Hepatocyte (in vitro differentiated cells): ENCODE results near the gene TNFSF15. TPM values are rescaled to one million over a fixed set of nuclear protein-coding genes. Genes with fewer than 3 reads are reported as not detected.

Source experiments
- DNase-seq: peaks from one replicate; pipeline ENCODE4 v3.0.0-alpha.2; 2016; ENCODE audit warnings: low spot score
- H2AFZ ChIP-seq: fragments of 200-600 bp; sonication (generic); 2 replicates; pipeline ENCODE4 v1.6.0; 2016; ENCODE audit warnings: antibody characterized with exemption, mild to moderate bottlenecking
- H3K27ac ChIP-seq: fragments of 200-600 bp; sonication (generic); 2 replicates; pipeline ENCODE4 v1.5.1; 2016; ENCODE audit warnings: mild to moderate bottlenecking
- H3K27me3 ChIP-seq: fragments of 200-600 bp; sonication (generic); 2 replicates; pipeline ENCODE4 v1.6.1; 2016
- H3K36me3 ChIP-seq: fragments of 200-600 bp; sonication (generic); replicated peaks from 2 replicates; pipeline ENCODE4 v1.5.1; 2016; ENCODE audit warnings: low read depth; ENCODE audit not compliant: insufficient read depth
- H3K4me1 ChIP-seq: fragments of 200-600 bp; sonication (generic); 2 replicates; pipeline ENCODE4 v1.5.1; 2016; ENCODE audit warnings: mild to moderate bottlenecking, moderate library complexity; ENCODE audit not compliant: insufficient read depth
- H3K4me2 ChIP-seq: fragments of 200-600 bp; sonication (generic); 2 replicates; pipeline ENCODE4 v1.6.0; 2016
- H3K4me3 ChIP-seq: fragments of 200-600 bp; sonication (generic); 2 replicates; pipeline ENCODE4 v1.5.1; 2016; ENCODE audit warnings: mild to moderate bottlenecking
- H3K79me2 ChIP-seq: fragments of 200-600 bp; sonication (generic); 2 replicates; pipeline ENCODE4 v1.6.0; 2017; ENCODE audit warnings: mild to moderate bottlenecking
- H3K9me2 ChIP-seq: fragments of 200-600 bp; sonication (generic); replicated peaks from 2 replicates; pipeline ENCODE4 v1.6.0; 2017; ENCODE audit warnings: mild to moderate bottlenecking; ENCODE audit not compliant: insufficient read depth
- H3K9me3 ChIP-seq: fragments of 200-600 bp; sonication (generic); 2 replicates; pipeline ENCODE4 v1.5.1; 2016; ENCODE audit warnings: low read depth, mild to moderate bottlenecking
- H4K20me1 ChIP-seq: fragments of 200-600 bp; sonication (generic); 2 replicates; pipeline ENCODE4 v1.6.0; 2016; ENCODE audit warnings: mild to moderate bottlenecking; ENCODE audit not compliant: insufficient read depth, poor library complexity, severe bottlenecking
- CTCF ChIP-seq: fragments of 200-600 bp; sonication (generic); IDR thresholded peaks from 2 replicates; pipeline ENCODE4 v1.5.1; 2016; ENCODE audit warnings: antibody characterized with exemption, mild to moderate bottlenecking; ENCODE audit not compliant: poor library complexity
- EZH2 ChIP-seq: fragments of 200-600 bp; sonication (generic); IDR thresholded peaks from 2 replicates; pipeline ENCODE4 v1.6.1; 2016; ENCODE audit warnings: antibody characterized with exemption, mild to moderate bottlenecking, borderline replicate concordance
- EZH2phosphoT487 ChIP-seq: fragments of 200-600 bp; sonication (generic); IDR thresholded peaks from one replicate; pipeline ENCODE4 v1.6.1; 2018; ENCODE audit warnings: antibody characterized with exemption, mild to moderate bottlenecking, low read depth, moderate library complexity; ENCODE audit not compliant: unreplicated experiment, severe bottlenecking
- WGBS: methylation state at CpG from one replicate; pipeline ENCODE4 v1.1.6; 2016; ENCODE audit warnings: low lambda C conversion rate; ENCODE audit errors: missing lambda C conversion rate; 5-methylcytosine and 5-hydroxymethylcytosine counted together
- polyA plus RNA-seq: library from polyadenylated mRNA; unstranded; fragments of >200 nt; fragmentation: Nextera tagmentation; extraction: Ambion mirVana; gene quantifications from 2 replicates; pipeline ENCODE4 v1.2.1, GENCODE V29; 2016
- total RNA-seq: library from RNA; depleted of rRNA; stranded (reverse); fragments of >200 nt; gene quantifications from 2 replicates; pipeline ENCODE4 v1.2.3, GENCODE V29; 2014

Gene TNFSF15
- total and polyA plus RNA-seq, 2 experiments from 2014 or later, result 3.3 to 8.5 TPM

- H2AFZ ChIP-seq, result no peak overlapping the region
- no peak for DNase-seq
- 52% methylated on average over 4 of the region's 4 CpGs for WGBS
- H3K36me3 ChIP-seq, result no peaks in the 10 kb centered on the region
- no peak for TF ChIP-seq EZH2
- no peak for TF ChIP-seq EZH2phosphoT487
- no peak for TF ChIP-seq CTCF
- no peak overlapping the region for H3K4me3 ChIP-seq
- H3K9me2 ChIP-seq, result no peaks in the 10 kb centered on the region
- H3K4me2 ChIP-seq, result no peak overlapping the region
- no peaks in the 10 kb centered on the region for H3K4me1 ChIP-seq
- H3K27ac ChIP-seq, result no peak overlapping the region
- no peaks in the 10 kb centered on the region for H3K9me3 ChIP-seq
- H3K27me3 ChIP-seq, result no peaks in the 10 kb centered on the region
- H4K20me1 ChIP-seq, result no peaks in the 10 kb centered on the region
- no peaks in the 10 kb centered on the region for H3K79me2 ChIP-seq
Observed at GRCh38 chr9:114825126-114825795, 19.4 kb upstream of the TNFSF15 start.

- H4K20me1 ChIP-seq, result no peaks in the 10 kb centered on the region
- 35% methylated on average over 1 of the region's 1 CpG for WGBS
- no peak overlapping the region for H3K27ac ChIP-seq
- no peak overlapping the region for H3K4me2 ChIP-seq
- no peaks in the 10 kb centered on the region for H3K4me1 ChIP-seq
- no peaks in the 10 kb centered on the region for H3K9me3 ChIP-seq
- H3K4me3 ChIP-seq, result no peak overlapping the region
- no peaks in the 10 kb centered on the region for H3K27me3 ChIP-seq
- H2AFZ ChIP-seq, result no peak overlapping the region
- no peaks in the 10 kb centered on the region for H3K79me2 ChIP-seq
- DNase-seq, result no peak
- no peaks in the 10 kb centered on the region for H3K9me2 ChIP-seq
- no peak for TF ChIP-seq EZH2
- TF ChIP-seq EZH2phosphoT487, result no peak
- TF ChIP-seq CTCF, result no peak
- no peaks in the 10 kb centered on the region for H3K36me3 ChIP-seq
Observed at GRCh38 chr9:114824110-114824509, 18.3 kb upstream of the TNFSF15 start.

- H3K27me3 ChIP-seq, result no peaks in the 10 kb centered on the region
- no peak overlapping the region for H3K27ac ChIP-seq
- no peak overlapping the region for H2AFZ ChIP-seq
- no peaks in the 10 kb centered on the region for H3K9me3 ChIP-seq
- no peaks in the 10 kb centered on the region for H3K4me1 ChIP-seq
- no peak for DNase-seq
- no peak for TF ChIP-seq EZH2phosphoT487
- TF ChIP-seq CTCF, result no peak
- no peak for TF ChIP-seq EZH2
- H4K20me1 ChIP-seq, result no peaks in the 10 kb centered on the region
- no peaks in the 10 kb centered on the region for H3K9me2 ChIP-seq
- H3K4me3 ChIP-seq, result no peak overlapping the region
- no peaks in the 10 kb centered on the region for H3K79me2 ChIP-seq
- WGBS, result 96% methylated on average over 1 of the region's 1 CpG
- no peaks in the 10 kb centered on the region for H3K36me3 ChIP-seq
- H3K4me2 ChIP-seq, result no peak overlapping the region
Observed at GRCh38 chr9:114823441-114823840, 17.6 kb upstream of the TNFSF15 start.
